H9 (cell line): ENCODE measurements around the gene RABEP1. TPM values are rescaled to one million over a fixed set of nuclear protein-coding genes. Genes with fewer than 3 reads are reported as not detected.

Source experiments
- DNase-seq: peaks from one replicate; pipeline ENCODE4 v3.0.0-alpha.2; 2017
- H2AFZ ChIP-seq: one replicate; pipeline ENCODE4 v1.6.1; 2013; ENCODE audit warnings: mild to moderate bottlenecking, low read length, control low read depth, moderate library complexity
- H2AK5ac ChIP-seq: 2 replicates; pipeline ENCODE4 v1.6.1; 2013; ENCODE audit warnings: low read length, control low read depth, mixed read lengths; ENCODE audit not compliant: insufficient read length
- H2BK120ac ChIP-seq: one replicate; pipeline ENCODE4 v1.6.1; 2013; ENCODE audit warnings: low read depth, mild to moderate bottlenecking, low read length, control low read depth, inconsistent platforms; ENCODE audit not compliant: poor library complexity, severe bottlenecking
- H2BK12ac ChIP-seq: 2 replicates; pipeline ENCODE4 v1.6.1; 2013; ENCODE audit warnings: low read length, control low read depth, mixed read lengths, low read depth; ENCODE audit not compliant: insufficient read length
- H2BK15ac ChIP-seq: 2 replicates; pipeline ENCODE4 v1.6.1; 2013; ENCODE audit warnings: low read depth, low read length, control low read depth
- H2BK20ac ChIP-seq: one replicate; pipeline ENCODE4 v1.6.1; 2013; ENCODE audit warnings: low read depth, mild to moderate bottlenecking, low read length, control low read depth, inconsistent platforms; ENCODE audit not compliant: poor library complexity, severe bottlenecking
- H2BK5ac ChIP-seq: 2 replicates; pipeline ENCODE4 v1.6.1; 2013; ENCODE audit warnings: low read length, control low read depth, mixed read lengths; ENCODE audit not compliant: insufficient read length
- H3K14ac ChIP-seq: 2 replicates; pipeline ENCODE4 v1.6.1; 2013; ENCODE audit warnings: low read length, control low read depth; ENCODE audit not compliant: insufficient read depth
- H3K18ac ChIP-seq: 2 replicates; pipeline ENCODE4 v1.6.1; 2013; ENCODE audit warnings: low read depth, mild to moderate bottlenecking, mixed read lengths, low read length, control low read depth; ENCODE audit not compliant: insufficient read length
- H3K23ac ChIP-seq: 2 replicates; pipeline ENCODE4 v1.6.1; 2013; ENCODE audit warnings: low read length, control low read depth, mixed read lengths, low read depth; ENCODE audit not compliant: insufficient read length
- H3K23me2 ChIP-seq: 2 replicates; pipeline ENCODE4 v1.6.1; 2013; ENCODE audit warnings: low read depth, mild to moderate bottlenecking, mixed read lengths, low read length, control low read depth; ENCODE audit not compliant: insufficient read length, poor library complexity, severe bottlenecking
- H3K27ac ChIP-seq: 2 replicates; pipeline ENCODE4 v1.5.1; 2013; ENCODE audit warnings: low read length, control low read depth, mixed read lengths, low read depth; ENCODE audit not compliant: insufficient read length
- H3K27me3 ChIP-seq: 2 replicates; pipeline ENCODE4 v1.6.1; 2013; ENCODE audit warnings: low read length, control low read depth, inconsistent platforms; ENCODE audit not compliant: insufficient read depth
- H3K4ac ChIP-seq: 2 replicates; pipeline ENCODE4 v1.6.1; 2013; ENCODE audit warnings: low read depth, mild to moderate bottlenecking, control low read depth, inconsistent platforms, low read length, moderate library complexity
- H3K4me1 ChIP-seq: 2 replicates; pipeline ENCODE4 v1.6.1; 2013; ENCODE audit warnings: low read length, control low read depth, inconsistent platforms; ENCODE audit not compliant: insufficient read depth
- H3K4me2 ChIP-seq: 2 replicates; pipeline ENCODE4 v1.6.1; 2013; ENCODE audit warnings: low read length, control low read depth, mixed read lengths; ENCODE audit not compliant: insufficient read length, insufficient read depth
- H3K56ac ChIP-seq: 2 replicates; pipeline ENCODE4 v1.6.1; 2013; ENCODE audit warnings: low read depth, mild to moderate bottlenecking, mixed read lengths, low read length, control low read depth; ENCODE audit not compliant: insufficient read length
- H3K79me1 ChIP-seq: 2 replicates; pipeline ENCODE4 v1.6.1; 2013; ENCODE audit warnings: low read depth, mild to moderate bottlenecking, moderate library complexity, low read length, control low read depth, inconsistent platforms; ENCODE audit not compliant: insufficient read depth, poor library complexity, severe bottlenecking
- H3K79me2 ChIP-seq: 2 replicates; pipeline ENCODE4 v1.6.1; 2013; ENCODE audit warnings: low read length, control low read depth, inconsistent platforms; ENCODE audit not compliant: insufficient read depth
- H3K9ac ChIP-seq: 2 replicates; pipeline ENCODE4 v1.6.1; 2013; ENCODE audit warnings: low read length, control low read depth, mixed read lengths; ENCODE audit not compliant: insufficient read length; ENCODE audit errors: extremely low read depth
- H3K9me3 ChIP-seq: one replicate; pipeline ENCODE4 v1.6.1; 2013; ENCODE audit warnings: low read depth, low read length, inconsistent platforms; ENCODE audit not compliant: control insufficient read depth
- H3T11ph ChIP-seq: one replicate; pipeline ENCODE4 v1.6.1; 2013; ENCODE audit warnings: mild to moderate bottlenecking, low read length, control low read depth, inconsistent platforms
- H4K20me1 ChIP-seq: one replicate; pipeline ENCODE4 v1.6.1; 2013; ENCODE audit not compliant: control insufficient read depth, insufficient read length, insufficient read depth
- H4K5ac ChIP-seq: 2 replicates; pipeline ENCODE4 v1.6.1; 2013; ENCODE audit warnings: low read depth, mild to moderate bottlenecking, mixed read lengths, low read length, control low read depth; ENCODE audit not compliant: insufficient read length
- H4K8ac ChIP-seq: replicated peaks from 2 replicates; pipeline ENCODE4 v1.6.1; 2013; ENCODE audit warnings: low read length, control low read depth, mixed read lengths, low read depth; ENCODE audit not compliant: insufficient read length
- H4K91ac ChIP-seq: 2 replicates; pipeline ENCODE4 v1.6.1; 2013; ENCODE audit warnings: low read depth, mild to moderate bottlenecking, moderate library complexity, mixed read lengths, low read length, control low read depth; ENCODE audit not compliant: insufficient read length
- H3K27ac Mint-ChIP-seq, 3 experiments: 2 replicates in 2 of 3; 3 replicates in 1 of 3; pipeline ENCODE4 v1.8.0; 2020 to 2021; ENCODE audit warnings: mixed read lengths in 3 of 3, mild to moderate bottlenecking in 1 of 3, moderate library complexity in 1 of 3
- H3K27me3 Mint-ChIP-seq: 2 replicates; pipeline ENCODE4 v1.8.0; 2021; ENCODE audit warnings: low read depth, mild to moderate bottlenecking, moderate library complexity, mixed read lengths
- H3K36me3 Mint-ChIP-seq, 3 experiments: 2 replicates in 2 of 3; 3 replicates in 1 of 3; pipeline ENCODE4 v1.8.0; 2020 to 2021; ENCODE audit warnings: low read depth in 3 of 3, mixed read lengths in 3 of 3; ENCODE audit not compliant: insufficient read depth in 1 of 3
- H3K4me1 Mint-ChIP-seq, 2 experiments: 2 replicates each; pipeline ENCODE4 v1.8.0; 2020; ENCODE audit warnings: mixed read lengths in 2 of 2
- H3K4me3 Mint-ChIP-seq, 2 experiments: 2 replicates in 1 of 2; 3 replicates in 1 of 2; pipeline ENCODE4 v1.8.0; 2020 to 2021; ENCODE audit warnings: mild to moderate bottlenecking in 2 of 2, mixed read lengths in 2 of 2, moderate library complexity in 1 of 2
- H3K9me3 Mint-ChIP-seq, 2 experiments: 2 replicates in 1 of 2; 3 replicates in 1 of 2; pipeline ENCODE4 v1.8.0; 2020; ENCODE audit warnings: mild to moderate bottlenecking in 2 of 2, mixed read lengths in 2 of 2, moderate library complexity in 1 of 2
- CTCF ChIP-seq: fragments of 200-600 bp; sonication (generic); conservative IDR thresholded peaks from 3 replicates; pipeline ENCODE4 v1.8.0; 2021; ENCODE audit warnings: antibody characterized with exemption, mild to moderate bottlenecking
- WGBS: extraction: QIAGEN DNeasy Blood & Tissue Kit; methylation state at CpG from one replicate; pipeline ENCODE4 v1.1.7; 2013; ENCODE audit warnings: missing lambda C conversion rate, low lambda C conversion rate, mixed read lengths; ENCODE audit not compliant: insufficient read length; ENCODE audit errors: extremely low coverage; 5-methylcytosine and 5-hydroxymethylcytosine counted together
- total RNA-seq: library from RNA; stranded (reverse); gene quantifications from 2 replicates; pipeline ENCODE4 v1.2.1, GENCODE V29; 2021

The RABEP1 gene
- total RNA-seq, 1 experiment from 2014 or later, result 46.9 TPM

- no CpG with 5 or more reads among the region's 6 CpGs for WGBS
- DNase-seq, result no peak
- H3K36me3 Mint-ChIP-seq, result peaks cover 20 to 72% (median 63%) of the 10 kb centered on the region in 3 experiments; a peak in 6 of 7 replicates
Measured at GRCh38 chr17:5373112-5373511, 91.0 kb downstream of the RABEP1 start.

More at GRCh38 chr17:5373112-5373511, 91.0 kb downstream of the RABEP1 start:
- Histone ChIP-seq H2AFZ (no peak overlapping the region), H4K8ac (no peak overlapping the region), H4K91ac (no peak overlapping the region), H3K27ac (no peak overlapping the region), H3K27me3 (no peaks in the 10 kb centered on the region), H2BK20ac (no peak overlapping the region), H2BK5ac (no peak overlapping the region), H3K23me2 (no peaks in the 10 kb centered on the region), H3K4me1 (no peaks in the 10 kb centered on the region), H2AK5ac (no peak overlapping the region), H2BK15ac (no peak overlapping the region), H3K56ac (no peak overlapping the region), H3T11ph (no peak overlapping the region), H3K4me2 (no peak overlapping the region), H3K14ac (no peak overlapping the region), H3K4ac (no peak overlapping the region), H3K79me1 (peaks cover 4% of the 10 kb centered on the region), H2BK12ac (no peak overlapping the region), H4K5ac (no peak overlapping the region), H3K18ac (no peak overlapping the region), H3K9me3 (no peaks in the 10 kb centered on the region), H3K79me2 (no peaks in the 10 kb centered on the region), H3K9ac (no peak overlapping the region), H3K23ac (no peak overlapping the region), H2BK120ac (no peak overlapping the region), H4K20me1 (no peaks in the 10 kb centered on the region)
- no peak for TF ChIP-seq CTCF
- peak overlapping the region in 1 of 3 experiments; percentile 58; a peak in 1 of 7 replicates for H3K27ac Mint-ChIP-seq
- no peak overlapping the region for H3K4me3 Mint-ChIP-seq
- peaks cover 3% of the 10 kb centered on the region in 2 experiments; a peak in 2 of 4 replicates for H3K4me1 Mint-ChIP-seq
- no peaks in the 10 kb centered on the region for H3K27me3 Mint-ChIP-seq
- H3K9me3 Mint-ChIP-seq, result no peaks in the 10 kb centered on the region
